Measurements from ENCODE around the gene CD82. TPM values are rescaled to one million over a fixed set of nuclear protein-coding genes. Genes with fewer than 3 reads are reported as not detected.
A peak's percentile ranks its signal among the peaks of the same experiment; 100 is the strongest.

The CD82 gene
- total RNA-seq, 1 donor from 2014 or later: 4.4 TPM

GRCh38 chr11:44595964-44596381, 30.5 kb downstream of the CD82 start:
- Mint-ChIP-seq H3K4me1 (ENCODE audit: low read depth, unreplicated experiment) (peaks cover 47% of the 10 kb centered on the region), H3K27me3 (ENCODE audit: unreplicated experiment) (peaks cover 3% of the 10 kb centered on the region), H3K4me3 (ENCODE audit: unreplicated experiment) (no peak overlapping the region), H3K9me3 (ENCODE audit: unreplicated experiment) (peaks cover 9% of the 10 kb centered on the region), H3K27ac (ENCODE audit: unreplicated experiment) (no peak overlapping the region), H3K36me3 (ENCODE audit: unreplicated experiment) (no peaks in the 10 kb centered on the region)
- TF ChIP-seq CTCF (IDR thresholded peaks at IDR 0.05; ENCODE audit: partially characterized antibody, unreplicated experiment): no peak
- no peak for DNase-seq

DNA sequence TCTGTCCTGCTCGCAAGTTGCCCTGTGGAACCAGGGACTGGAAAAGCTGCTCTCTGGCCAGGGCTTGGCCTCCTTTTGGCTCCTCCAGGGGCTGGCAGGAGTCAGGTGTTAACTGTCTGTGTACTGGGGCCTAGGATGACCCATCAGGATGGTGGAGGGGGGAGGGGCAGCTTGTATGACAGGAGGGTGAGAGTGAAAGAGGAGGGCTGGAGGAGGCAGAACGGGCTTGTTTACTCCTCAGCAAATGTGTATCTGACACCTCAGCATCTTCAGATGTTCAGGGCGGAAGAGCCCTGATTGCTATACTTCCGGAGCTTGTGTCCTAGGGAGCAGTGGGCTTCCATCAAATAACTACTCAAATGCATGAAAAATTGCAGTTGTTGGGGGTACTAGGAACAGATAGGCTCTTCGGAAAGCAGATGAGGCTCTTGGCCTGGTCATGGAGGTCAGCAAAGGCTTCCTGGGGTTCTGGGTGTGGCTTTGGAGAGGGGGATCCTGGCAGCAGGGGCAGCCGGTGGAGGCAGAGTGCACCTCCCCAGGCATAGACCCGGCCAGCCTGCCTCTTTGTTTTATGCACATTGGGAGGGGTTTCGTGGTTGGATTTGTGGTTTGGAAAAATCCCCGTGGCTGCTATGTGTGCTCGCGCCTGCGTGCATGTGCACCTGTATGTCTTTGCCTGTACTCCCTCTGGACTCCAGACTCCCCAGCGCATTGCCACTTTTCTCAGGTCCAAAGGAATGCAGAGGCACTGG, 31.2 kb downstream of the CD82 start:
- Mint-ChIP-seq H3K9me3 (ENCODE audit: unreplicated experiment) (peaks cover 4% of the 10 kb centered on the region), H3K4me3 (ENCODE audit: unreplicated experiment) (no peak overlapping the region), H3K36me3 (ENCODE audit: unreplicated experiment) (no peaks in the 10 kb centered on the region), H3K27me3 (ENCODE audit: unreplicated experiment) (peaks cover 2% of the 10 kb centered on the region), H3K27ac (ENCODE audit: unreplicated experiment) (peak overlapping the region; percentile 4), H3K4me1 (ENCODE audit: low read depth, unreplicated experiment) (peaks cover 42% of the 10 kb centered on the region)
- DNase-seq: no peak
- TF ChIP-seq CTCF (IDR thresholded peaks at IDR 0.05; ENCODE audit: partially characterized antibody, unreplicated experiment): no peak

DNA sequence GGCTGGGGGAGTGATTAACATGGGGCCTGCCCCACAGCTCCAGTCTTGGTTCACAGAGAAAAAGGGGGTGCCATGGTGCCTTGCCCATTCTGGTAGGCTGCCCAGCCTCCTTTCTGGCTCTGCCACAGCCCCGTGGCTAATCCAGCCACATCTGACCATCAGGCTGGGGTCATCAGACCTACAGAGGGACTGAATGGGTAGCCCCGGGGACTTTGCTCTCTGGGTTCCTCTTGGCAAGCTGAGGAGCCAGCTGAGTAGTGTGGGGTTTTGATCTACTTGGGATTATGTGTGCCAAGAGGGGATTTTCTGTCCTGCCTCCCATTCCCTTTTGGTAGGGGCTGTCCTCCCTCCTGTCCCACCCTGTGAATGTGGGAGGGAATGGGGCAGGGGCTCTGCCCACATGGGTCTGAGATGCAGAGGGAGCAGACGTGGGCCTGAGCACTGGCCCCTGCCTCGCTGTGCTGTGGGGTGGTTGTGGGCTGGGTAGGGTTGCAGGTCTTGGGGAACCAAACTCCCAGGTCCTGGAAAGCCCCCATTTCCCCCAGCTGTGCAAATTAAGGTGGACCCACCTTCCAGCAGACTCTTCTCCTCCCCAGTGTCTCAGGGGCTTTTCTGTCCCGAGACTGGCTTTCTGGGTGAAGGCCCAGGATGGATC, 32.0 kb downstream of the CD82 start:
- no peak for TF ChIP-seq CTCF (IDR thresholded peaks at IDR 0.05; ENCODE audit: partially characterized antibody, unreplicated experiment)
- Mint-ChIP-seq H3K36me3 (ENCODE audit: unreplicated experiment) (no peaks in the 10 kb centered on the region), H3K4me3 (ENCODE audit: unreplicated experiment) (no peak overlapping the region), H3K9me3 (ENCODE audit: unreplicated experiment) (peaks cover 4% of the 10 kb centered on the region), H3K27me3 (ENCODE audit: unreplicated experiment) (peaks cover 2% of the 10 kb centered on the region), H3K4me1 (ENCODE audit: low read depth, unreplicated experiment) (peaks cover 38% of the 10 kb centered on the region), H3K27ac (ENCODE audit: unreplicated experiment) (no peak overlapping the region)
- no peak for DNase-seq

DNA sequence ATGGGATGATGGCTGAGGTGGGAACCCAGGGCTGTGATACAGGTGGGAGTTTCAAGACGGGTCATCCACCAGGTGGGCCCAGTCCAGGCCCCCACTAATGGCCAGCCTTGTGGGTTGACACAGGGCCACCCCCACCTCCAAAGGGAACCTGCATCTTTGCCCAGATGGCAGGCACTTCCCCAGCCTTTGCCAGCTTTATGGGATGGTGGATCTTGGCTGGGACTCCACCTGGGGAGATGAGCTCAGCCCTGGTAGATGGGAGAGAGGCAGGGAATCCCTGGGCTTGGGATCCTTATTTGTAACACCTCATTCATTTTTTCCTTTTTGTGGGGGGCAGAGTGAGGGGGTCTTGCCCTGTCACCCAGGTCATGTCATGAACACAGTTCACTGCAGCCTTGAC, 33.4 kb downstream of the CD82 start:
- no peaks in the 10 kb centered on the region for H3K36me3 Mint-ChIP-seq (ENCODE audit: unreplicated experiment)
- no peak for DNase-seq
- H3K4me3 Mint-ChIP-seq (ENCODE audit: unreplicated experiment): no peak overlapping the region
- H3K9me3 Mint-ChIP-seq (ENCODE audit: unreplicated experiment): peaks cover 4% of the 10 kb centered on the region
- H3K27ac Mint-ChIP-seq (ENCODE audit: unreplicated experiment): no peak overlapping the region
- H3K27me3 Mint-ChIP-seq (ENCODE audit: unreplicated experiment): peaks cover 2% of the 10 kb centered on the region
- H3K4me1 Mint-ChIP-seq (ENCODE audit: low read depth, unreplicated experiment): peaks cover 28% of the 10 kb centered on the region
- TF ChIP-seq CTCF (IDR thresholded peaks at IDR 0.05; ENCODE audit: partially characterized antibody, unreplicated experiment): no peak

GRCh38 chr11:44600261-44600660, 34.8 kb downstream of the CD82 start:
- Mint-ChIP-seq H3K9me3 (ENCODE audit: unreplicated experiment) (peaks cover 3% of the 10 kb centered on the region), H3K27me3 (ENCODE audit: unreplicated experiment) (no peaks in the 10 kb centered on the region), H3K4me3 (ENCODE audit: unreplicated experiment) (no peak overlapping the region), H3K27ac (ENCODE audit: unreplicated experiment) (peak overlapping the region; percentile 70), H3K36me3 (ENCODE audit: unreplicated experiment) (no peaks in the 10 kb centered on the region), H3K4me1 (ENCODE audit: low read depth, unreplicated experiment) (peaks cover 22% of the 10 kb centered on the region)
- no peak for TF ChIP-seq CTCF (IDR thresholded peaks at IDR 0.05; ENCODE audit: partially characterized antibody, unreplicated experiment)
- no peak for DNase-seq

Measured in glutamatergic neuron (in vitro differentiated cells).